Hematopoietic multipotent progenitor cell treated with erythropoietin and hydrocortisone succinate and interleukin-3 and kit ligand, for 6 days (in vitro differentiated cells): ENCODE results near the gene VENTX.

ENCODE experiments used
- DNase-seq: peaks from one replicate; pipeline ENCODE4 v3.0.0-alpha.2; 2015

VENTX gene

DNA sequence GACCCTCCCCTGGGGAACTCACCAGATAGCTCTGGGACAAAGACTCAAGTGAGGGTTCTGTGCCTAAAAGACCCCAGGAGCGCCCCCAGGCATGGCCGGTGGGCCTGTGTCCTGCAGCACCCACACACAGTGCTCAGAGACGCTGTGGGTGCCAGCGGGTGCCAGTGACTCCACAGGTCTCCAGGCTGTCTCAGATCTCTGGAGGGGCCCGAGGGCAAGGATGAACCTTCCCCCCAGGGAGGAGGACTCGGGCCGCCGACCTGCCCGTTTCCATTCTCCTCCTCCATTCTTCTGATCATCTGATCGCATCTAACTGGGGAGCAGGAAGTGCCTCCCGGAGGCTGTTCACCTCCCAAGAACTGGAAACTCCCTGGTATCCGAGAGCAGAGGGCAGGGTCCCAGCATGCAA is 38.0 kb downstream of the VENTX start:
- peak; percentile 72 for DNase-seq

DNA sequence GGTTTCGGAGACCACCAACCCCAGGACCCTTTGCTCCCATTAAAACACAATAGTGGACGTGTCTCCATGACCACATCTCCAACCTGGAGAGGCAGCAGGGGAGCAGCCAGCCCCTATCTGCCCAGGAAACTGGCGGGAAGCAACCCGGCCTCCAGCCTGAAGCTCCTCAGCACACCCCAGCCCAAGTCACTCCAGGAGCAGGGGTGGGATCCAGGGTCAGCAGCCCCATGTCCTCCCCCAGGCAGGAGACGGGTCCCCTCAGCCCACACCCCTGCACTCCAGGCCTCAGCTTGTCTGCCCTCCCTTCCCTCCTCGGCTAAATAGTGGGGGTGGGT is 38.4 kb downstream of the VENTX start:
- no peak for DNase-seq

DNA sequence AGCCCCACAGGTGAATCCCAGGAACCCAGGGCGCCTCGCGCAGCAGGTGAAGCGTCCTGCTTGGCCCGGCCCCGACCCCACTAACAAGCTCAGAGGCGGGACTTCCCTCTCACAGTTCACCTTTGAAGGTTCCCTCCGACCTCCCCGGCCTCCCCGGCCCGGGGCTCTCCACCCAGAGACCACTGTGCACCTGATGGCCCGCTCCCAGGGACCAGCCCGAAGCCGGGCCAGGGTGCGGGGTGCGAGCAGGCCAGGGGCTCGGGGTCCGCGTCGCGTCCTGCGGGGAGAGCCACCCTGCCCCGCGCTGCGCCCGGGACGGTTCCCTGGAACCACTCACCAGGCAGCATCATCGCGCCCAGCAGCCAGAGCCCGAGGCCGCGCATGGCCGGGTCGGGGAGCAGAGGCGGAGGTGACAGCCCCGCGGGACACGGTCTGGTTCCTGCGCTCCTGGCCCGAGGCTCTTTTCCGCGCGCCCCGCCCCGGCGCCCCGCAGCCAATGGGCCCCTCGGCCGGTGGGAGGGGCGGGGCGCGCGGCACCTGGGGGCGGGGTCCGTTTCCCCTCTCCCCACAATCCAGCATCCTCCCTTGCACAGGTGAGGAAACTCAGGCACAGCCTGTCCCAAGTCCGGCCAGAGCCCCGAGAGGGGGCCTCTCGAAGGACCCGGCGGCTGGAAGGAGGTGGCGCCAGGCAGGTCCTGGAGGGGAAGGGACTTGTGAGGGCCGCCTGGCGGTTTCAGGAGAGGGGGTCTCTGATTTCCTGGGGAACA is 39.0 kb downstream of the VENTX start, which contains the start of gene ADAM8:
TSS of gene ADAM8 (minus strand) at position 434 of the 767 bp plus-strand sequence. CDS start at position 383, 51 bp downstream.
- DNase-seq, result peak; percentile 73

DNA sequence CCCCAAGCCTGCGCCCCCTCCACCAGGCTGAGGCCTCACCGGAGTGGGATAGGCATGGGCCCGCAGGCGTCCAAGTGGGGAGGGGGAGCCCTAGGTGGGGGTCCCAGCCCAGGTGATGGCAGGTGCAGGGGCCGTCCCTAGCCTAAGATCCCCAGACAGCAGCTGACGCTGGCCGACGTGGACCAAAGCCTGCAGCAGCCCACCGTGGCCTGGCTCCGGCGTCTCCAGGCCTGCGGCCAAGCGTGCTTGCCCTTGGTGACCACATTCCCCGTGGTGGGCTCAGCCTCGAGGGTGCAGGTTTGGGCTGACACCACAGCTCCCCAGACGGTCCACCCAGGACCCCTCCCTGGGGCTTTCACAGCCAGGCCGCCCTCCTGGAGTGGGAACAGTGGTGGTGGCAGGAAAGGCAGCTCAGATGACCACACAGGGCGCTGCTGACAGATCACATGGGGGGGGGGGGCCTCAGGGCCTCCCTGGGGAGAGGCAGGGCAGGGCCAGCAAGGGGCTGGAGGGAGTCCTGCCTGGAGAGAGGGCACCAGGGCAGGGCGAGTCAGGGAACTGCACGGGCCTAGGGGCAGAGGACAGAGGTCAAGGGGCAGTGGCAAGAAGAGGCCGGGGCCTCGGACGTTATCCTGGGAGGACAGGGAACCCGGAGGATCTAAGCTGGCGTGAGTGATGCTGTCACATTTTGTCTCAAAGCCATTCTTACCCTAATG is 39.8 kb downstream of the VENTX start:
- no peak for DNase-seq

DNA sequence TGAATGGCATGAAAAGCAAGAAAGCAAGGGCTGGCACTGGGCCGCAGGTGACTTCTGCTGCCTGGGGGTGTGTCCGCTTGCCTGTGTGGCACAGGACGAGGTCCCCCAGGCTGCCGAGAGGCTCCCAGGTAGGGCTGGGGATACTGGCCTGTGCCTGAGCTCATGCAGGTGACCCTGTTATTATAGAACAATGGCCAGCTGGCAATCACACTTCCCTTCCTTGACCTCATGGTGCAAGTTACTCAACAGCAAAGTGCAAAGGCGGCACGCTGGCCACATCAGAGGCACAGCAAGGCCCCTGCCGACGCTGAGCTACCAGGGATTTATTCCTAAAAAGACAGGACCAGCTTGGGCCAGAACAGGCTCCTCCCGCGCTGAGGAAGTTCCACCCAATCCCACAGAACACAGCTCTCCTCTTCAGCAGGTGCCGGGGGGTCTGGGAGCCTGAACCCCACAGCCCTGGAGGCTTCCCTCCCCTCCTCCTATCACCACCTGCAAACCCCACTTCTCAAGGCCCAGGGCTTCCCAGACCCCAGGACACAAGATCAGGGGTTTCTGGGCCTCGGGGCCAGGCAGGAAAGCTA is 40.4 kb downstream of the VENTX start:
- DNase-seq, result peak; percentile 39

DNA sequence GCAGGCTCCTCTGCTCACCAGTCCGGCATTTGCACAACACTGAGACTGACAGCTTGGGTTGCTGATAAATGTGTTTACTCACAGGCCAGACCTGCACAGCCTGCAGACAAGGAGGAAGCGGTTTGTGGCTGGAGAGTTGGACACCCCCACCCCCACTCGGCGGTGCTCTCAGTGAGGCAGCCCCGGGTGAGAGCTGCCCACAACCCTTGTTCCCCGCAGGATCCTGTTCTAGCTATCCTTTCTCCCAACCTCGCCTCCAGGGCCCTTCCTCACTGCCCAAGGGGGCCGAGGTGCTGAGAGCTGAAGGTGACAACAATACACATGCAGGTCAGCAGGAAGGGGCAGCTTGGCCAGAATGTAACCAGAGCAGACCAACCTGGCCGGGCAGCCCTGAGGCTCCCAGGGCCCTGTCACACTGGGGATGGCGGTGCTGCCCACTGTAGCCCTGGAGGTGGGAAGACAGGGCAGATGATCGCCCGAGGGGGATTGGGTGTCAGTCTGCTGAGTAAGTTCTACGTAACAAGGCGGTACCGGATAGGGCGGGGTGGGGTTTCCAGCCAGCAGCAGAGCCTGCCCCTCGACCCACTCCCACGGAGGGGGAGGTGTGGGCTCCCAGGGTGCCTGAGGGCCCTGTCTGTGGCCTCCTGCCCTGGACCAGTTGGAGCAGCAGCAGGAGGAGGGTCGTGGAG is 41.1 kb downstream of the VENTX start:
- DNase-seq, result peak; percentile 94

DNA sequence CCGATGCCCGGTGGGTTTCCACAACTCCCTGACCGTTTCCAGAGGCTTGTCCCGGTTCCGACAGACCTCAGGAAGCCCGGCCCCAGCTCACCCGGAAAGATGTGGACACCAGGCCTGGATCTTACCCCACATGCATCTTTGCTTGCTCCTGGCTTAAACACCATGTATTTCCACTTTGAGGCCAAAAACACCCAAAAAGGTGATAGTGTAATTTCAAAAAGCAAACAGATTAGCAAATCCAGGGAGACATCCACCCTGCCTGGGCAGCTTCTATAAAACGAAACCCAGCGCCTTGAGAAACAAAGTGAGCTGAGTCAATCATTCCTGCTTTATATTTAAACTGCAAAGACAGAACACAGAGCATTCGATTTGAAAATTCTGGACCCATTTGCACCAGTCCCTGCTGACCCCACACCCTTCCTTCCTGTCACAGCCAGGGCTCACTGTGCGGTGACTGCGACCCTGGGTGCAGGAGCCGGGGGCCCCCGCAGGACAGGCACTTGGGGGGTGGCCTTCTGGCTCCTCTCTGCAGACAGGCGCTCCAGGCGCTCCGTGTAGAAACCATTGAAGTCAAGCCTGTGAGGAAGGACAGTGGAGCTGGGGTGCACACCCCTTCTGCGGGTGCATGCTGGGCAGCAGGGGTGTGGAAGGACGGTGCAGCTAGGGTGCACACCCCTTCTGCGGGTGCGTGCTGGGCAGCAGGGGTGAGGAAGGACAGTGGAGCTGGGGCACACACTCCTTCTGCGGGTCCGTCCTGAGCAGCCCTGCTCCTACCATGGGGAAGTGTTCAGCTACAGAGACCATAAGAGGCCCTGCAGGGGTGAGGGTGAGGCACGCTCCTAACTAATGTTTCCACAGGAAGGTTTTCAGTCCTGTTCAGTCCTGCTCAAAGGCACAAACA is 41.9 kb downstream of the VENTX start:
- DNase-seq, result peak; percentile 67

DNA sequence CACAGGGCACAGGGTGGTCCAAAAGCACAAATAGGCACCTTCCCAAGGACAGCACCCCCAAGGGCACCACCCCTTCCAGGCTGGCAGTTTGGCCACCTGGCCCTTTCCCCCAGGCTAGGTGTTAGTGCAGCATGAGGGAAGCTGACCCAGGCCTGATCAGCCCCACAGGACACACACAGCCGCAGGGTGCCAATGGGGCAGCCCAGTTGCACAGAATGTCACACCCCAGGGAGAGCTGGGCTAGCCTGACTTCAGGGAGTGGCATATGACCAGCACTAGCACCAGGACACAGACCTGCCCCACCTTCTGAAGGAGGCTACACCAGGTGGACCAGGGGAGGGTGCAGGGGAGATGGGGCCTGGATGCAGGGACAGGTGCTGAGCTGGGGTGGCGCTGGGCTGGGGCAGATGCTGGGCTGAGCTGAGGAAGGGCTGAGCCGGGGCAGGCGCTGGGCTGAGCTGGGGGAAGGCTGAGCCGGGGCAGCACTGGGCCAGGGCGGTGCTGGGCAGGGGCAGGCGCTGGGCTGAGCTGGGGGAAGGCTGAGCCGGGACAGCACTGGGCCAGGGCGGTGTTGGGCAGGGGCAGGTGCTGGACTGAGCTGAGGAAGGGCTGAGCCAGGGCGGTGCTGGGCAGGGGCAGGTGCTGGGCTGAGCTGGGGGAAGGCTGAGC is 42.9 kb downstream of the VENTX start:
- no peak for DNase-seq

DNA sequence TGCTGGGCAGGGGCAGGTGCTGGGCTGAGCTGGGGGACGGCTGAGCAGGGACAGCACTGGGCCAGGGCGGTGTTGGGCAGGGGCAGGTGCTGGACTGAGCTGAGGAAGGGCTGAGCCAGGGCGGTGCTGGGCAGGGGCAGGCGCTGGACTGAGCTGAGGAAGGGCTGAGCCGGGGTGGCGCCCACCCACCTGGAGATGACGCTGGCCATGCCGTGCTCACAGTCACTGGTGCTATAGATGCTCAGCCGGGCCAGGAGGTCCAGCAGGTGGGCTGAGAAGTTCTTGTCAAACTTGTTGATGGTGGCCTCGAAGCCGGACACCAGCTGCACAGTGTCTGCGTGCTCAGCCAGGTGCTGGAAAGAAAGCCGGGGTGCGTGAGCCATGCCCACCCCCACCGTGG is 43.4 kb downstream of the VENTX start:
- DNase-seq, result no peak

DNA sequence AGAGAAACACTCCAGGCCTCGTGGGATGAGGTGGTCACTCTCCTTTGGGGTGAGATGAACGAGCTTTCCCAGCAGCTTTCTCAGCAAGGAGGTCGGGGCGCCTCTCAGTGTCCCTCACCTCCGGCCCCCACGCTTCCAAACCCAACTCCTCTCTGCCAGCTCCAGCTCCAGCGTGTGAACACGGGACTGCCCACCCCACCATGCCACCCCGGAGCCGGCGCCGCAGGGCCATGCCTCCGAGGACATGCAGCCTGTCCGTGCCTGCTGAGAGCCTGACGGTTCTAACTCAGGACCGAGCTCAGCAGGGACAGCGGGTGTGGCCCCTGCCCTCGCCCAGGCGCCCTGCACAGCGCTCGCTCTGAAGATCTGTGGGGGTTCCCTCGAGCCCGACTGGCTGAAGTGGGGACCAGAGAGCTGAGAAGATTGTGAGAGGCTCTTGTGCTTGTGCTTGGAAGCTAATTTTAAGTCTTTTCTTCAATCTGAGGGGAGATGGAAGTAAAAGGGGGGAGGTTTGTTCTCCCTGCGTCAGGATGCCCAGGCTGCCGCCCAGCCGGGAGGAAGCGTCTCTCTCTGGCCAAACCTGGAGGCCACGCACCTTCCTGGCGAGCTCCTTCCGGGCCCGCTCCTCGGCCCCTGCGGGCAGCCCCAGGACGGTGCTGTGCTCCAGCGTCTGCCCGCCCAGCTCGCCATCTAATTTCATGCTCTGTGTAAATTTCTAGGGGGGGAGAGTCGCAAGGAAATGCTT is 44.1 kb downstream of the VENTX start:
- DNase-seq, result no peak

DNA sequence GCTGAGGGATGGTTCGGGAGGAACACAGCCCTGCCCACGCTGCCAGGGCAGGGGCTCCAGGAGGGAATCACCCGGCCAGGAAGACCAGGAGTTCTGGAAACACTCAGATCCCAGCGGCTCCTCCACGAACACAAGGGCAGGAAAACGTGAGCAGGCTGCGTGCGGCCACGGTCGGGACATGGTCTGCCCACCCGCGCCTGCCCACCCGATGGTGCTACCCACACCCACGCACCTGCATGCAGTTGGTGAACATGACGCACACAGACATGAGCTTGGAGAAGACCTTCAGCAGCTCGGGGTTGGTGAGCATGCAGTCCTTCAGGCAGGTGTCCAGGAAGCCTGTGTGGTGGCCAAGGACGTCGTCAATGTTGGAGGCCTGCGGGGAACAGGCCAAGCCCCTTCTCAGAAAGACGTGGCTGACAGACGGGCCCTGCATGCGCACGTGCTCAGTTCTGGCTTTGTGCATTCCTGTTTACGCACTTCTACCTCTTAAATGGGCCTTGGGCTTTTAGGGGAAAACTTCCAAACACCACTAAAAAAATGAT is 45.3 kb downstream of the VENTX start:
- DNase-seq, result no peak

DNA sequence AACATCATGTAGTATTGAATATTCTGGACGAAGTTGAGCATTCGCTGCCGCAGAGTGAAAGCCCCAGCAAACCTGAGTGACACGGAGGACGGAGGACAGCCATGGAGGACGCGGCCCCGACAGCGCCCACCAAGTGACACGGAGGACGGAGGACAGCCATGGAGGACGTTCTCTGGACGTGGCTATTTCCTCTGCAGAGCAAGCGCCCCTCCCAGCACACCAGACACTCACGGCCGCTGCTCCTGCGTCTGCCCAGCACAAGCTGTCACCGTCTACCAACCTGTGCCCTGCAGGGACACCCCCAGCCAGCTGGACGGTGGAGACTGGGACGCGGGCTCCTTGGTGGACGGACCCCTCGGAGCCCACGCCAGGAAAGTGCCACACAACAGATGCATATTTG is 46.3 kb downstream of the VENTX start:
- no peak for DNase-seq

DNA sequence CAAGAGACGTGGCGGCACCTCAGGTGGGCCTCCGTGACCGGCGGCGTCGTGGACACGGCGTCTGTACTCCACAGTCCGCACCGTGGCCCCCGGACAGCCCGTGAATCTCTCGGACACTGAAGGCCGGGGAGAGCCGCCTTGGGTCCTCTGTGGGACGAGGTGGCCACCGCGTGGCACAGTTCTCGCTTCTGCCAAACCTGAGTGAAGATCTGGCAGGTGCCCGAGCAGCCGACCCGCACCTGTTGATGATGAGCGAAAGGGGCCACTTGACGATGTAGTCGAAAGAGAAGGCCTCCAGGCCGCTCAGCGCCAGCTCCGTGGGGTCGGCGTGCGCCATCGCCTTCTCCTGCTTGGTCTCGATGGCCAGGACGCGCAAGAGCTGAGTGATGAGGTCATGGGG is 47.6 kb downstream of the VENTX start:
- DNase-seq, result no peak

DNA sequence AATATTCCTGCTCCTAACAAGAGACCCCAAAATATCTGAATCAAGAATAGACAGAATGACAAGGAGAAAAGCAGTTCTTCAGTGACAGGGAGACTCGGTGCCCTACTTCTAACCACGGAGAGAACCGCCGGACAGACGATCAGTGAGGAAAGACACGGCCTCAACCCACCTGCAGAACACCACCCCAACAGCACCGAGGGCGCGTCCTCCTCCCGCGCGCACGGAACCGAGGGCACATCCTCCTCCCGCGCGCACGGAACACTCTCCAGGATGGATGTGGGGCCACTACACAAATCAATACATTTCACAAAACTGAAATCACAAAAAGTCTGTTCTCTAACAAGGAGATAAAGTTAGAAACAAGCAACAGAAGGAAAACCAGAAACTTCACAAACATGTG is 48.7 kb downstream of the VENTX start:
- DNase-seq, result no peak

DNA sequence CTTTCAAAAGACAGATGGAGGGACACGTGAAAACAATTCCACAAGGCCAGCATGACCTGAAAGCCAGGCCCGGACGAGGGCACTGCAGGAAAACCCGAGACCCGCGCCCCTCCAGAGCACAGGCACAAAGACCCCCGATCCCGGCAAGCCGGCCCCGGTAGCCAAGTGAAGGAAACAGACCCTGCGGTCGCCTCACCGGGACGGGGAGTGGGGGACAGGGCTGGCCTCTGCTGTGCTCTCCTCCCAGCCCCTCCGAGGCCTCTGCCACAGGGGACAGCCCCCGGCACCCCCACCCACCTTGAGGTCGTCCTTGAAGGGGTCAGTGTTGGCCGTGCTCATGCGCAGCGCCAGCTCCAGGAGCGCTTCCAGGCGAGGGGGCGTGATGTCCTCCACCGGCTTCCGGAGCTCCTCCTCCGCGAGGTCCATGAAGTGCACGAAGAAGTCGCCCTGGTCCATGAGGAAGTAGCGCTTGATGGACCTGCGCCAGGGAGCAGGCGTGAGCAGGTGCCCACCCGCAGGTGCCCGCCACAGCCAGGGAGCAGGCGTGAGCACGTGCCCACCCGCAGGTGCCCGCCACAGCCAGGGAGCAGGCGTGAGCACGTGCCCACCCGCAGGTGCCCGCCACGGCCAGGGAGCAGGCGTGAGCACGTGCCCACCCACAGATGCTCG is 50.3 kb downstream of the VENTX start:
- no peak for DNase-seq

DNA sequence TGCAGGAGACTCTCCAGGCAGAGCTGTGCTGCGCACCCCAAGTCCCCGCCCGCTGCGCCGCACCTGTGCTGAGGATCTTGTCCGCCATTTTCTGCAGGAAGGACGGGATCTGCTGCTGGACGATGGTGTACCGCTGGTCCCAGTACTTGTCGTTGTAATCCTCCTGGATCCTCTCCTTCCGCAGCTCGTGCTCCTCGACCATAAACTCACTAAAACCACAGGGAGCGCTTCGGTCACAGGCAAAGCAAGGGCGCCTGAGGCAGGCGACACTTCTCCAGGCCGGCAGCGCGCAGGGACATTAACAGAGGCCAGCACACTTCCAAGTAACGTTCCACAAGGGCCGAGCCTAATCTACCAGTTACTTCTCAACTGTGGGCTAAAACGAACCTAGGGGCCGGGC is 52.1 kb downstream of the VENTX start:
- DNase-seq, result no peak
